Prostate gland (tissue), 2 donors: ENCODE data around the gene SUCLG2.

Experiments used
- POLR2A ChIP-seq: fragments of 450-650 bp; IDR thresholded peaks from one replicate; pipeline ENCODE4 v1.6.1; 2016; ENCODE audit warnings: antibody characterized with exemption, mild to moderate bottlenecking
- TF ChIP-seq, protein P1 (sequence below), 4 experiments: fragments of 200-600 bp in 2 of 4; fragments of 450-650 bp in 2 of 4; sonication (generic) in 2 of 4; IDR thresholded peaks; 1 replicate in 3 of 4; 2 replicates in 1 of 4; pipeline ENCODE4 v1.5.1; 2016 to 2019; ENCODE audit warnings: antibody characterized with exemption in 4 of 4, mild to moderate bottlenecking in 2 of 4, moderate library complexity in 2 of 4

DNA sequence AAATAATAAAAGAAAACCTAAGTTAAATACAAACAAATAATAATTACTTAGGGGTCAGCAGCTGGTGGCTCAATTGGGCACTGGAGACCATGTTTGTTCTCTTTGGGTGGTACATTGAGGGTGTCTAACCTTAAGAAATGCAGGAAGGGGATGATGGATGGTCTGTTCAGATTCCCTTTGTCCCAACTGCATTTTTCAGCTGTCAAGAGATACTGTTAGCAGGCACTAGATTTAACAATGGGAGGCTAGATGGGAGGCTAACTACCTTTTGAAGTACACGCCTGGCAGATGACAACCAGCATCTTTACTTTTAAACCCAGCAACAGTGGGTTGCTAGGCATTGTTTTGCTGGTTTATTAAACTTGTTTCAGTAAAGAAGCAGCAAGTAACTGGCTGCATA lies 222.5 kb downstream of the SUCLG2 start:
- no peak for TF ChIP-seq POLR2A
- TF ChIP-seq, protein P1, sequence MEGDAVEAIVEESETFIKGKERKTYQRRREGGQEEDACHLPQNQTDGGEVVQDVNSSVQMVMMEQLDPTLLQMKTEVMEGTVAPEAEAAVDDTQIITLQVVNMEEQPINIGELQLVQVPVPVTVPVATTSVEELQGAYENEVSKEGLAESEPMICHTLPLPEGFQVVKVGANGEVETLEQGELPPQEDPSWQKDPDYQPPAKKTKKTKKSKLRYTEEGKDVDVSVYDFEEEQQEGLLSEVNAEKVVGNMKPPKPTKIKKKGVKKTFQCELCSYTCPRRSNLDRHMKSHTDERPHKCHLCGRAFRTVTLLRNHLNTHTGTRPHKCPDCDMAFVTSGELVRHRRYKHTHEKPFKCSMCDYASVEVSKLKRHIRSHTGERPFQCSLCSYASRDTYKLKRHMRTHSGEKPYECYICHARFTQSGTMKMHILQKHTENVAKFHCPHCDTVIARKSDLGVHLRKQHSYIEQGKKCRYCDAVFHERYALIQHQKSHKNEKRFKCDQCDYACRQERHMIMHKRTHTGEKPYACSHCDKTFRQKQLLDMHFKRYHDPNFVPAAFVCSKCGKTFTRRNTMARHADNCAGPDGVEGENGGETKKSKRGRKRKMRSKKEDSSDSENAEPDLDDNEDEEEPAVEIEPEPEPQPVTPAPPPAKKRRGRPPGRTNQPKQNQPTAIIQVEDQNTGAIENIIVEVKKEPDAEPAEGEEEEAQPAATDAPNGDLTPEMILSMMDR (IDR thresholded peaks at IDR 0.05): no peak
